ENCODE results near the gene BRI3. TPM values are rescaled to one million over a fixed set of nuclear protein-coding genes. Genes with fewer than 3 reads are reported as not detected.

Gene BRI3
- total RNA-seq, 2 experiments from 2014 or later, result 68.0 to 76.5 TPM

GRCh38 chr7:98335411-98335977, 54.0 kb downstream of the BRI3 start:
- intact Hi-C loops (cut with DNase I, micrococcal nuclease), result no loop called here
- no peaks in the 10 kb centered on the region for H3K36me3 ChIP-seq (ENCODE audit: insufficient read depth, low read length)
- no peak overlapping the region for H3K27ac Mint-ChIP-seq
- ATAC-seq (ENCODE audit: poor library complexity), result no peak
- POLR2A ChIA-PET, result no interaction called here
- no peaks in the 10 kb centered on the region for H3K36me3 Mint-ChIP-seq (ENCODE audit: low read depth)
- H3K4me1 ChIP-seq (ENCODE audit: insufficient read depth, low read length), result no peaks in the 10 kb centered on the region
- H3K9me3 ChIP-seq (ENCODE audit: control insufficient read depth in 1 of 2, insufficient read depth in 1 of 2, low read length in 2 of 2), result peaks cover 0 to 4% of the 10 kb centered on the region in 2 experiments
- no peaks in the 10 kb centered on the region for H3K4me1 Mint-ChIP-seq (ENCODE audit: low read depth)
- H3K27ac ChIP-seq (ENCODE audit: low read depth in 1 of 2, low read length in 2 of 2), result no peak overlapping the region
- CTCF ChIA-PET, result no interaction called here
- DNase-seq, result no peak
- no peak overlapping the region for H3K4me3 Mint-ChIP-seq
- no peaks in the 10 kb centered on the region for H3K27me3 ChIP-seq (ENCODE audit: control insufficient read depth in 1 of 2, insufficient read depth in 2 of 2, low read length in 2 of 2)
- peaks cover 3% of the 10 kb centered on the region for H3K9me3 Mint-ChIP-seq
- TF ChIP-seq, protein P1, sequence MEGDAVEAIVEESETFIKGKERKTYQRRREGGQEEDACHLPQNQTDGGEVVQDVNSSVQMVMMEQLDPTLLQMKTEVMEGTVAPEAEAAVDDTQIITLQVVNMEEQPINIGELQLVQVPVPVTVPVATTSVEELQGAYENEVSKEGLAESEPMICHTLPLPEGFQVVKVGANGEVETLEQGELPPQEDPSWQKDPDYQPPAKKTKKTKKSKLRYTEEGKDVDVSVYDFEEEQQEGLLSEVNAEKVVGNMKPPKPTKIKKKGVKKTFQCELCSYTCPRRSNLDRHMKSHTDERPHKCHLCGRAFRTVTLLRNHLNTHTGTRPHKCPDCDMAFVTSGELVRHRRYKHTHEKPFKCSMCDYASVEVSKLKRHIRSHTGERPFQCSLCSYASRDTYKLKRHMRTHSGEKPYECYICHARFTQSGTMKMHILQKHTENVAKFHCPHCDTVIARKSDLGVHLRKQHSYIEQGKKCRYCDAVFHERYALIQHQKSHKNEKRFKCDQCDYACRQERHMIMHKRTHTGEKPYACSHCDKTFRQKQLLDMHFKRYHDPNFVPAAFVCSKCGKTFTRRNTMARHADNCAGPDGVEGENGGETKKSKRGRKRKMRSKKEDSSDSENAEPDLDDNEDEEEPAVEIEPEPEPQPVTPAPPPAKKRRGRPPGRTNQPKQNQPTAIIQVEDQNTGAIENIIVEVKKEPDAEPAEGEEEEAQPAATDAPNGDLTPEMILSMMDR (IDR thresholded peaks at IDR 0.05), result no peak
- H3K27me3 Mint-ChIP-seq, result no peaks in the 10 kb centered on the region
- no peak overlapping the region for H3K4me3 ChIP-seq (ENCODE audit: low read length)

- no peaks in the 10 kb centered on the region for H3K27me3 Mint-ChIP-seq
- H3K4me3 Mint-ChIP-seq, result no peak overlapping the region
- DNase-seq (no peak), ATAC-seq (ENCODE audit: poor library complexity) (no peak)
- no peaks in the 10 kb centered on the region for H3K4me1 ChIP-seq (ENCODE audit: insufficient read depth, low read length)
- H3K9me3 ChIP-seq (ENCODE audit: control insufficient read depth in 1 of 2, insufficient read depth in 1 of 2, low read length in 2 of 2), result peaks cover 0 to 4% of the 10 kb centered on the region in 2 experiments
- no peaks in the 10 kb centered on the region for H3K36me3 ChIP-seq (ENCODE audit: insufficient read depth, low read length)
- H3K27ac ChIP-seq (ENCODE audit: low read depth in 1 of 2, low read length in 2 of 2), result no peak overlapping the region
- ChIA-PET POLR2A (no interaction called here), CTCF (no interaction called here)
- H3K36me3 Mint-ChIP-seq (ENCODE audit: low read depth), result no peaks in the 10 kb centered on the region
- intact Hi-C loops (cut with DNase I, micrococcal nuclease), result no loop called here
- TF ChIP-seq, protein P1 (IDR thresholded peaks at IDR 0.05), result no peak
- H3K27me3 ChIP-seq (ENCODE audit: control insufficient read depth in 1 of 2, insufficient read depth in 2 of 2, low read length in 2 of 2), result no peaks in the 10 kb centered on the region
- H3K4me1 Mint-ChIP-seq (ENCODE audit: low read depth), result no peaks in the 10 kb centered on the region
- peaks cover 3% of the 10 kb centered on the region for H3K9me3 Mint-ChIP-seq
- no peak overlapping the region for H3K27ac Mint-ChIP-seq
- H3K4me3 ChIP-seq (ENCODE audit: low read length), result no peak overlapping the region
Observed at GRCh38 chr7:98338441-98338840, 57.0 kb downstream of the BRI3 start.

DNA sequence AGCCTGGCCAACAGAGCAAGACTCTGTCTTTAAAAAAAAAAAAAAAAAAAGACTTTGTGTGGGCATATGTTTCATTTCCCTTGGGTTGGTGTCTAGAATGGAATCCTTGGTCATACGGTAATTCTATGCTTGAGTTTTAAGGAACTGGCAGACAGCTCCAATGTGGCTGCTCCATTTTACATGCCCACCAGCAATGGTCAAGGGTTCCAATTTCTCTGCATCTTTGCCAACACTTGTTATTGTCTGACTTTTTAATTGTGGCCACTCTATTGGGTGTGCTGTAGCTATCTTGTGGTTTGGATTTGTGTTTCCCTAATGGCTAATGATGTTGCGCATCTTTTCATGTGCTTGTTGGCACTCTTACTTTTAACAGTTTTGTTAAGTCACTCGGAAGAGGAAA, 57.6 kb downstream of the BRI3 start:
- TF ChIP-seq, protein P1 (IDR thresholded peaks at IDR 0.05), result no peak

More for the DNA sequence above, 57.6 kb downstream of the BRI3 start:
- no peaks in the 10 kb centered on the region for H3K36me3 Mint-ChIP-seq (ENCODE audit: low read depth)
- Histone ChIP-seq H3K36me3 (ENCODE audit: insufficient read depth, low read length) (no peaks in the 10 kb centered on the region), H3K27ac (ENCODE audit: low read depth in 1 of 2, low read length in 2 of 2) (no peak overlapping the region), H3K4me3 (ENCODE audit: low read length) (no peak overlapping the region), H3K4me1 (ENCODE audit: insufficient read depth, low read length) (no peaks in the 10 kb centered on the region), H3K27me3 (ENCODE audit: control insufficient read depth in 1 of 2, insufficient read depth in 2 of 2, low read length in 2 of 2) (no peaks in the 10 kb centered on the region), H3K9me3 (ENCODE audit: control insufficient read depth in 1 of 2, insufficient read depth in 1 of 2, low read length in 2 of 2) (peaks cover 0 to 4% of the 10 kb centered on the region in 2 experiments)
- H3K4me1 Mint-ChIP-seq (ENCODE audit: low read depth), result no peaks in the 10 kb centered on the region
- intact Hi-C loops (cut with DNase I, micrococcal nuclease), result no loop called here
- ChIA-PET POLR2A (no interaction called here), CTCF (no interaction called here)
- DNase-seq (no peak), ATAC-seq (ENCODE audit: poor library complexity) (no peak)
- H3K9me3 Mint-ChIP-seq, result peaks cover 3% of the 10 kb centered on the region
- no peak overlapping the region for H3K4me3 Mint-ChIP-seq
- H3K27me3 Mint-ChIP-seq, result no peaks in the 10 kb centered on the region
- H3K27ac Mint-ChIP-seq, result no peak overlapping the region
